MM.1S (cell line): ENCODE results near the gene PRR23B.

Source experiments
- DNase-seq: peaks from one replicate; pipeline ENCODE4 v3.0.0-alpha.2; 2015
- H2AFZ ChIP-seq: fragments of 300-600 bp; sonication (generic); 2 replicates; pipeline ENCODE4 v1.6.0; 2016; ENCODE audit warnings: antibody characterized with exemption, low read length
- H3F3A ChIP-seq: fragments of 300-600 bp; sonication (generic); 2 replicates; pipeline ENCODE4 v1.6.1; 2016; ENCODE audit warnings: mild to moderate bottlenecking, antibody characterized with exemption, low read length, moderate library complexity, mixed read lengths; ENCODE audit not compliant: insufficient read depth
- H3K27ac ChIP-seq: fragments of 300-600 bp; sonication (generic); 2 replicates; pipeline ENCODE4 v1.5.1; 2016; ENCODE audit warnings: mild to moderate bottlenecking, low read length
- H3K27me3 ChIP-seq: fragments of 300-600 bp; sonication (generic); replicated peaks from 2 replicates; pipeline ENCODE4 v1.6.0; 2016; ENCODE audit warnings: low read length; ENCODE audit not compliant: insufficient read depth
- H3K36me3 ChIP-seq: fragments of 300-600 bp; sonication (generic); replicated peaks from 2 replicates; pipeline ENCODE4 v1.6.1; 2016; ENCODE audit warnings: mild to moderate bottlenecking, low read length, mixed read lengths; ENCODE audit not compliant: insufficient read depth
- H3K4me1 ChIP-seq: fragments of 300-600 bp; sonication (generic); 2 replicates; pipeline ENCODE4 v1.6.1; 2016; ENCODE audit warnings: low read length, mixed read lengths
- H3K4me2 ChIP-seq: fragments of 300-600 bp; sonication (generic); 2 replicates; pipeline ENCODE4 v1.6.0; 2016; ENCODE audit warnings: low read depth, low read length
- H3K4me3 ChIP-seq: fragments of 300-600 bp; sonication (generic); 2 replicates; pipeline ENCODE4 v1.5.1; 2016; ENCODE audit warnings: low read length, mixed read lengths
- H3K79me2 ChIP-seq: fragments of 300-600 bp; sonication (generic); 2 replicates; pipeline ENCODE4 v1.6.1; 2016; ENCODE audit warnings: mixed run types, low read length, mixed read lengths
- H3K9ac ChIP-seq: fragments of 300-600 bp; sonication (generic); 2 replicates; pipeline ENCODE4 v1.6.1; 2016; ENCODE audit warnings: low read length, mixed read lengths
- H3K9me2 ChIP-seq: fragments of 300-600 bp; sonication (generic); replicated peaks from 2 replicates; pipeline ENCODE4 v1.6.1; 2016; ENCODE audit warnings: mild to moderate bottlenecking, low read length, mixed read lengths; ENCODE audit not compliant: insufficient read depth
- H3K9me3 ChIP-seq: fragments of 300-600 bp; sonication (generic); replicated peaks from 2 replicates; pipeline ENCODE4 v1.6.1; 2016; ENCODE audit warnings: mild to moderate bottlenecking, low read length, mixed read lengths; ENCODE audit not compliant: insufficient read depth
- H4K20me1 ChIP-seq: fragments of 300-600 bp; sonication (generic); 2 replicates; pipeline ENCODE4 v1.6.1; 2016; ENCODE audit warnings: mild to moderate bottlenecking, low read length, moderate library complexity, mixed read lengths; ENCODE audit not compliant: insufficient read depth
- CTCF ChIP-seq: fragments of 300-600 bp; sonication (generic); IDR thresholded peaks from 2 replicates; pipeline ENCODE4 v1.5.1; 2016; ENCODE audit warnings: antibody characterized with exemption, low read length, mixed read lengths
- EZH2 ChIP-seq: fragments of 300-600 bp; sonication (generic); optimal IDR thresholded peaks from 2 replicates; pipeline ENCODE3; 2017; ENCODE audit warnings: low read depth, mild to moderate bottlenecking, antibody characterized with exemption, low read length, mixed read lengths
- EZH2phosphoT487 ChIP-seq: fragments of 300-600 bp; sonication (generic); IDR thresholded peaks from 2 replicates; pipeline ENCODE4 v1.6.1; 2018; ENCODE audit warnings: antibody characterized with exemption, low read length

PRR23B gene

DNA sequence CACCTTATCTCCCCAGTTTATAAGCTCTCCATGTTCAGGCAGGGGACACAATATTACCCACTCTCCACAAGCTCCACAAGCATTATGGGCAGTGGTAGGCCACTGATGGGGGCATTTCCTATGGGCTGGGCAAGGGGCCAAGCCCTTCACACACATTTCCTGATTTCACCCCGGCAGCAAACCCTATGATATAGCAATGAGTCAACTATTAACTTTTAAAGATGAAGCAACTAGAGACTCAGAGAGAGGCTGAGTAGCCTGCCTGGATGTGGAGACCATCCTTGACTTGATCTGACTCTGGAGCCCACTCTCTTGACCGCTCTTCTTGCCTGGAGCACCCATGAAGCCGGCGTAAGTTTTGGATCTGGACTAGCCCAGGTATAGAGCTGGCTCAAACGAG, 46.3 kb downstream of the PRR23B start:
- H3K9me2 ChIP-seq, result no peaks in the 10 kb centered on the region
- H3K79me2 ChIP-seq, result no peaks in the 10 kb centered on the region
- H3K27ac ChIP-seq, result no peak overlapping the region
- H3K9ac ChIP-seq, result no peak overlapping the region
- H2AFZ ChIP-seq, result no peak overlapping the region
- H4K20me1 ChIP-seq, result no peaks in the 10 kb centered on the region
- no peaks in the 10 kb centered on the region for H3F3A ChIP-seq
- no peak for DNase-seq
- H3K4me1 ChIP-seq, result no peaks in the 10 kb centered on the region
- H3K9me3 ChIP-seq, result no peaks in the 10 kb centered on the region
- H3K4me3 ChIP-seq, result no peak overlapping the region
- no peaks in the 10 kb centered on the region for H3K27me3 ChIP-seq
- TF ChIP-seq CTCF (no peak), EZH2 (no peak), EZH2phosphoT487 (no peak)
- no peak overlapping the region for H3K4me2 ChIP-seq
- no peaks in the 10 kb centered on the region for H3K36me3 ChIP-seq

- Histone ChIP-seq H4K20me1 (no peaks in the 10 kb centered on the region), H3K79me2 (no peaks in the 10 kb centered on the region), H3K9ac (no peak overlapping the region), H3K27me3 (no peaks in the 10 kb centered on the region), H3K4me2 (no peak overlapping the region), H3F3A (no peaks in the 10 kb centered on the region), H3K36me3 (no peaks in the 10 kb centered on the region), H3K27ac (no peak overlapping the region), H3K9me3 (no peaks in the 10 kb centered on the region), H3K4me1 (no peaks in the 10 kb centered on the region), H2AFZ (no peak overlapping the region), H3K4me3 (no peak overlapping the region), H3K9me2 (no peaks in the 10 kb centered on the region)
- no peak for DNase-seq
- TF ChIP-seq EZH2 (no peak), CTCF (no peak), EZH2phosphoT487 (no peak)
Measured at GRCh38 chr3:138972941-138973340, 47.8 kb downstream of the PRR23B start.

DNA sequence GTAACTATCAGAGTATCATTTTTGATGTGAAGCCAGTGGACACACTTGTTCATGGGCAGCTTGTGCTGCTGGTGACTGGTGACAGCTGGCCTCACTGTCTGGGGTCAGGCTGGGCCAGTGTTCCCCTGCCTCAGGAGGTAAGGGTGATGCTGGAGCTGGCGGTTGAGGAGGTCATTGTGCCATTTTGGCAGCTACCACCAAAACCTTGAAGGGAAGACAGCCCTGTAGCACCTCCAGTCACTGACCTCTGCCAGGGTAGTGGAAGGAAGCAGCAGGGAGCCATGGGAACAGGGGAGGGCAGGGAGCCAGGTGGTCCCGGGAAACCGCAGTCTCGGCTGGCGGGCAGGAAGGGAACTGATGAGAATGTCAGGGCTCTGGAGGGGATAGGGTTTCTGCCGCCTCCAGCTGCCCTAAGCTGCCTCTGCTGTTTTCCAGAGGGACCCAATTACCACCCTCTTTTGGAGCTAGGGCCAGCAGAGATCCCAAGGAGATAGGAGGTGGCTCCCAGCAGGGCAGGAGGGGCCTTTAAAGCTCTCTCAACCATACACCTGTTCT, 48.9 kb downstream of the PRR23B start:
- Histone ChIP-seq H3K27ac (no peak overlapping the region), H3K9ac (no peak overlapping the region), H4K20me1 (no peaks in the 10 kb centered on the region), H3K9me3 (no peaks in the 10 kb centered on the region), H3K36me3 (no peaks in the 10 kb centered on the region), H3K9me2 (no peaks in the 10 kb centered on the region), H3K27me3 (no peaks in the 10 kb centered on the region), H3F3A (no peaks in the 10 kb centered on the region), H3K4me2 (no peak overlapping the region), H2AFZ (no peak overlapping the region), H3K79me2 (no peaks in the 10 kb centered on the region), H3K4me3 (no peak overlapping the region), H3K4me1 (no peaks in the 10 kb centered on the region)
- TF ChIP-seq EZH2phosphoT487 (no peak), CTCF (no peak), EZH2 (no peak)
- DNase-seq, result no peak
